Activated CD4-positive, CD25-positive, alpha-beta regulatory T cell (primary cell): ENCODE data around the gene TUBGCP3.
"Not testable (repeated sequence)": the region's sequence is repeated elsewhere in the genome, so short reads cannot be mapped to it uniquely, and the experiment has no call there.

ENCODE experiments used
- DNase-seq, 4 experiments: peaks; one replicate each; lab custom pipeline; 2025; lab: John Stamatoyannopoulos, UW

The TUBGCP3 gene

GRCh38 chr13:112530861-112531260 is 57.1 kb downstream of the TUBGCP3 start:
- no peak for DNase-seq

GRCh38 chr13:112529216-112529615 is 58.7 kb downstream of the TUBGCP3 start:
- DNase-seq: no peak

- no peak for DNase-seq
Observed at GRCh38 chr13:112526146-112526853, 61.7 kb downstream of the TUBGCP3 start.

GRCh38 chr13:112525356-112525945 is 62.5 kb downstream of the TUBGCP3 start:
- DNase-seq: no peak

GRCh38 chr13:112522578-112522977 is 65.4 kb downstream of the TUBGCP3 start:
- no peak for DNase-seq

GRCh38 chr13:112521073-112521685 is 66.8 kb downstream of the TUBGCP3 start:
- DNase-seq: no peak

GRCh38 chr13:112519517-112520060 is 68.4 kb downstream of the TUBGCP3 start:
- no peak for DNase-seq

- no peak for DNase-seq
Observed at GRCh38 chr13:112516218-112516617, 71.7 kb downstream of the TUBGCP3 start.

- DNase-seq: no peak
Observed at GRCh38 chr13:112513761-112514160, 74.2 kb downstream of the TUBGCP3 start.

- no peak for DNase-seq
Observed at GRCh38 chr13:112510987-112511685, 76.8 kb downstream of the TUBGCP3 start.

GRCh38 chr13:112510002-112510780 is 77.8 kb downstream of the TUBGCP3 start:
- no peak for DNase-seq

- no peak for DNase-seq
Observed at GRCh38 chr13:112509190-112509589, 78.8 kb downstream of the TUBGCP3 start.

- DNase-seq: no peak
Observed at GRCh38 chr13:112506046-112506445, 81.9 kb downstream of the TUBGCP3 start.

- no peak for DNase-seq
Observed at GRCh38 chr13:112496166-112496565, 91.8 kb downstream of the TUBGCP3 start.

GRCh38 chr13:112495465-112495864 is 92.5 kb downstream of the TUBGCP3 start:
- no peak for DNase-seq

- no peak for DNase-seq
Observed at GRCh38 chr13:112489199-112489598, 98.8 kb downstream of the TUBGCP3 start.

GRCh38 chr13:112488343-112489050 is 99.5 kb downstream of the TUBGCP3 start:
- DNase-seq: not testable (repeated sequence)

GRCh38 chr13:112487127-112487517 is 100.8 kb downstream of the TUBGCP3 start:
- DNase-seq: no peak

GRCh38 chr13:112486386-112487126 is 101.4 kb downstream of the TUBGCP3 start:
- no peak for DNase-seq

- DNase-seq: not testable (repeated sequence)
Observed at GRCh38 chr13:112485814-112486213, 102.1 kb downstream of the TUBGCP3 start.
